ENCODE data around the gene DSC1. TPM values are rescaled to one million over a fixed set of nuclear protein-coding genes. Genes with fewer than 3 reads are reported as not detected.

Gene DSC1
- total RNA-seq, 1 donor from 2014 or later, result not detected

GRCh38 chr18:31102025-31102684 is 60.5 kb downstream of the DSC1 start, which contains the start of gene DSC2:
Gene DSC2 (minus strand): TSS chr18:31102421. CDS start chr18:31101971, 450 bp downstream.
- Histone ChIP-seq H3K9me3 (no peaks in the 10 kb centered on the region), H3K27me3 (no peaks in the 10 kb centered on the region), H3K27ac (peak within 1 kb of the TSS; percentile 34 to 47), H3K36me3 (no peaks in the 10 kb centered on the region), H3K4me1 (no peaks in the 10 kb centered on the region), H3K4me3 (peak within 1 kb of the TSS; percentile 50 to 67)
- DNase-seq (ENCODE audit: low spot score in 2 of 2), result peak in 1 of 2 donors; percentile 63
- intact Hi-C loops (cut with DNase I), result no loop called here
- TF ChIP-seq CTCF (IDR thresholded peaks at IDR 0.05), result no peak

GRCh38 chr18:31101183-31102024 is 61.3 kb downstream of the DSC1 start:
- intact Hi-C loops (cut with DNase I), result no loop called here

GRCh38 chr18:31100436-31101182 is 62.0 kb downstream of the DSC1 start:
- Histone ChIP-seq H3K4me1 (no peaks in the 10 kb centered on the region), H3K9me3 (no peaks in the 10 kb centered on the region), H3K36me3 (no peaks in the 10 kb centered on the region), H3K27ac (peak overlapping the region; percentile 28 to 34), H3K27me3 (no peaks in the 10 kb centered on the region), H3K4me3 (peak overlapping the region; percentile 50 to 67)
- TF ChIP-seq CTCF (IDR thresholded peaks at IDR 0.05), result no peak
- DNase-seq (ENCODE audit: low spot score in 2 of 2), result no peak
- intact Hi-C loops (cut with DNase I), result no loop called here

More at GRCh38 chr18:31101183-31102024, 61.3 kb downstream of the DSC1 start:
- TF ChIP-seq CTCF (IDR thresholded peaks at IDR 0.05), result no peak
- peak; percentile 22 to 75 for DNase-seq (ENCODE audit: low spot score in 2 of 2)
- no peaks in the 10 kb centered on the region for H3K4me1 ChIP-seq
- no peaks in the 10 kb centered on the region for H3K9me3 ChIP-seq
- no peaks in the 10 kb centered on the region for H3K27me3 ChIP-seq
- H3K36me3 ChIP-seq, result no peaks in the 10 kb centered on the region
- peak overlapping the region; percentile 34 to 47 for H3K27ac ChIP-seq
- peak overlapping the region; percentile 50 to 67 for H3K4me3 ChIP-seq

GRCh38 chr18:31099450-31100230 is 63.0 kb downstream of the DSC1 start:
- Histone ChIP-seq H3K4me1 (no peaks in the 10 kb centered on the region), H3K9me3 (no peaks in the 10 kb centered on the region), H3K36me3 (no peaks in the 10 kb centered on the region), H3K4me3 (no peak overlapping the region), H3K27ac (no peak overlapping the region), H3K27me3 (no peaks in the 10 kb centered on the region)
- no peak for DNase-seq (ENCODE audit: low spot score in 2 of 2)
- intact Hi-C loops (cut with DNase I), result no loop called here
- TF ChIP-seq CTCF (IDR thresholded peaks at IDR 0.05), result no peak

GRCh38 chr18:31098878-31099277 is 63.8 kb downstream of the DSC1 start:
- Histone ChIP-seq H3K36me3 (no peaks in the 10 kb centered on the region), H3K27me3 (no peaks in the 10 kb centered on the region), H3K4me3 (no peak overlapping the region), H3K4me1 (no peaks in the 10 kb centered on the region), H3K9me3 (no peaks in the 10 kb centered on the region), H3K27ac (no peak overlapping the region)
- TF ChIP-seq CTCF (IDR thresholded peaks at IDR 0.05), result no peak
- intact Hi-C loops (cut with DNase I), result no loop called here
- no peak for DNase-seq (ENCODE audit: low spot score in 2 of 2)
